A673 (cell line): ENCODE results near the gene RGS3. TPM values are rescaled to one million over a fixed set of nuclear protein-coding genes. Genes with fewer than 3 reads are reported as not detected.

Experiments
- BruUV-seq: library from RNA; stranded (reverse); fragments of 400-500 nt; replicated peaks from 2 replicates; lab custom pipeline; 2021; lab: Mats Ljungman, UMichigan
- CTCF ChIA-PET: fragments of 300-600 bp; sonication (Branson Sonifier 250); formaldehyde crosslinking; loops from one replicate; lab custom pipeline; 2022; ENCODE audit warnings: antibody characterized with exemption; lab: Charles Lee
- POLR2A ChIA-PET: fragments of 300-600 bp; sonication (Branson Sonifier 250); formaldehyde crosslinking; loops from one replicate; lab custom pipeline; 2022; ENCODE audit warnings: antibody characterized with exemption; ENCODE audit not compliant: low non-redundant PET; lab: Charles Lee
- DNase-seq: peaks from one replicate; pipeline ENCODE4 v3.0.0-alpha.2; 2015; ENCODE audit warnings: low spot score
- H3K27ac ChIP-seq: fragments of 200-600 bp; sonication (generic); 2 replicates; pipeline ENCODE4 v1.5.1; 2016; ENCODE audit warnings: mixed run types, low read depth, mild to moderate bottlenecking, mixed read lengths, antibody characterized with exemption, low read length; ENCODE audit not compliant: poor library complexity, severe bottlenecking
- H3K27me3 ChIP-seq: fragments of 200-600 bp; sonication (generic); replicated peaks from 2 replicates; pipeline ENCODE4 v1.6.1; 2017; ENCODE audit warnings: mixed run types, low read depth, mild to moderate bottlenecking, mixed read lengths, antibody characterized with exemption, low read length; ENCODE audit not compliant: insufficient read depth, poor library complexity
- H3K36me3 ChIP-seq: fragments of 200-600 bp; sonication (generic); 2 replicates; pipeline ENCODE4 v1.6.1; 2016; ENCODE audit warnings: mixed run types, mild to moderate bottlenecking, mixed read lengths, antibody characterized with exemption, low read length; ENCODE audit not compliant: insufficient read depth, poor library complexity, severe bottlenecking
- H3K4me1 ChIP-seq: fragments of 200-600 bp; sonication (generic); 2 replicates; pipeline ENCODE4 v1.6.1; 2017; ENCODE audit warnings: mixed run types, mild to moderate bottlenecking, mixed read lengths, antibody characterized with exemption, low read length; ENCODE audit not compliant: insufficient read depth, poor library complexity, severe bottlenecking
- H3K4me3 ChIP-seq: fragments of 200-600 bp; sonication (generic); 2 replicates; pipeline ENCODE4 v1.5.1; 2016; ENCODE audit warnings: low read depth, mixed run types, mild to moderate bottlenecking, mixed read lengths, low read length; ENCODE audit not compliant: poor library complexity, severe bottlenecking
- H3K9me3 ChIP-seq: fragments of 200-600 bp; sonication (generic); 2 replicates; pipeline ENCODE4 v1.6.1; 2016; ENCODE audit warnings: mixed run types, low read depth, mild to moderate bottlenecking, mixed read lengths, antibody characterized with exemption, low read length; ENCODE audit not compliant: poor library complexity, severe bottlenecking
- CTCF ChIP-seq: fragments of 300-800, 200-600 bp; sonication (generic); conservative IDR thresholded peaks from 2 replicates; pipeline ENCODE4 v1.5.1; 2017; ENCODE audit warnings: low read depth, mild to moderate bottlenecking, antibody characterized with exemption, low read length, moderate library complexity, mixed read lengths
- EZH2 ChIP-seq: fragments of 200-600 bp; sonication (generic); IDR thresholded peaks from 2 replicates; pipeline ENCODE4 v1.6.1; 2017; ENCODE audit warnings: borderline replicate concordance, low read depth, mild to moderate bottlenecking, mixed read lengths, antibody characterized with exemption, low read length; ENCODE audit not compliant: poor library complexity, severe bottlenecking
- intact Hi-C: fragments of 100-400 bp; cut with micrococcal nuclease; formaldehyde crosslinking; loops from one replicate; pipeline ENCODE4 v1.10.0; 2022; ENCODE audit not compliant: unreplicated experiment
- total RNA-seq: library from RNA; stranded (reverse); gene quantifications from 2 replicates; pipeline ENCODE4 v1.2.3, GENCODE V29; 2021

RGS3 gene
- total RNA-seq, 1 experiment from 2014 or later: 19.2 TPM

GRCh38 chr9:113524468-113524867 lies 60.9 kb downstream of the RGS3 start:
- intact Hi-C loops: no loop called here
- Histone ChIP-seq H3K4me3 (no peak overlapping the region), H3K36me3 (no peaks in the 10 kb centered on the region), H3K4me1 (no peaks in the 10 kb centered on the region), H3K27me3 (no peaks in the 10 kb centered on the region), H3K9me3 (no peaks in the 10 kb centered on the region), H3K27ac (no peak overlapping the region)
- TF ChIP-seq CTCF (no peak), EZH2 (no peak)
- ChIA-PET CTCF (no interaction called here), POLR2A (no interaction called here)
- no peak for DNase-seq
- BruUV-seq: no TSS peak

- no peak for DNase-seq
- BruUV-seq: no TSS peak
- Histone ChIP-seq H3K4me3 (no peak overlapping the region), H3K36me3 (no peaks in the 10 kb centered on the region), H3K9me3 (no peaks in the 10 kb centered on the region), H3K4me1 (no peaks in the 10 kb centered on the region), H3K27me3 (no peaks in the 10 kb centered on the region), H3K27ac (no peak overlapping the region)
- intact Hi-C loops: no loop called here
- POLR2A ChIA-PET: no interaction called here
- CTCF ChIA-PET: no interaction called here
- no peak for TF ChIP-seq CTCF
- no peak for TF ChIP-seq EZH2
These were observed 61.7 kb downstream of the RGS3 start for GRCh38 chr9:113525205-113525604.

GRCh38 chr9:113525831-113526230 lies 62.3 kb downstream of the RGS3 start:
- H3K4me1 ChIP-seq: no peaks in the 10 kb centered on the region
- DNase-seq: no peak
- no TSS peak for BruUV-seq
- ChIA-PET POLR2A (no interaction called here), CTCF (no interaction called here)
- H3K36me3 ChIP-seq: no peaks in the 10 kb centered on the region
- no peak overlapping the region for H3K4me3 ChIP-seq
- H3K27me3 ChIP-seq: no peaks in the 10 kb centered on the region
- TF ChIP-seq CTCF: no peak
- no peak for TF ChIP-seq EZH2
- intact Hi-C loops: no loop called here
- H3K9me3 ChIP-seq: no peaks in the 10 kb centered on the region
- no peak overlapping the region for H3K27ac ChIP-seq
